GM12892 (cell line): Measurements from ENCODE around the gene TAF1C.

Source experiments
- POLR2A ChIP-seq: IDR thresholded peaks from 2 replicates; pipeline ENCODE4 v1.6.1; 2011; ENCODE audit warnings: low read depth, low read length, control low read depth
- POLR2AphosphoS5 ChIP-seq: IDR thresholded peaks from 2 replicates; pipeline ENCODE4 v1.6.1; 2011; ENCODE audit warnings: low read depth, low read length, control low read depth

DNA sequence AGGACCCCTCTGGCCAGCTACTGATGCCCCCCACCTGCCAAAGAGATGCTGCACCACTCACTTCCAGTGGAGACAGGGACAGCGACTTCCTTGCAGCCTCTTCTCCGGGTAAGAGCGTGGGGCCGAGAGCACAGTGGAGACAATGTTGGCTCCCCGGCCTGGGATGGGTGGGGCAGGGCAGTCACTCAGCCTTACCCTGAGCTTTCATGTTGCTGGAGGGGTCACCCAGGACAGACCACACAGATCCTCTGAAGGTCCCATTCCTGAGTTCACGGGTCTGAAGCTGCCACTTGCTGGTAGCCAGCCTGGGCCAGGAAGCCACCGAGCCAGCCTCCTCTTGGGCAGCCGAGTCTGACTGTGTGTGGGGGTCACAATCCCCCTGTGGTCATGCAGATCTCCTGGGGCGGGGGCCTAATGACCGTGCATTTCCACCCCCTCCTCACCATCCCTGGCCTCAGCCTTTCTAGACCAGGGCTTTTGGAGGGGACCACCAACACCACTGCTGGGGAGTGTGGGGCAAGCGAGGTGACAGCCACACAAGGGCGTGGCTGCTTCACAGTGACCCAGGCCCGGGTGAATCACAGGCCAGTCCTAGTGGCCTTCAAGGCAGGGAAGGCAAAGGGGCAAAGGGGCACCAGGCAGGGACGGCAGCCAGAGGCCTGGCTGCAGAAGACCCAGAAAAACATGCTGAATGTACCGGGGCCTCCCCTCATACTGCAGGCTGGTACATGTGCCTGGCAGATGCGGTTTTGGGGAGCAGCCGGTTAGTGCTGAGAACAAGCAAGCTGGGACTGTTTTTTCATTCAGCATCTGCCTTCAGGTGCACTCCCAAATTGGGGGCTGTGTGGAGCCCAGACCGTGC is 10.4 kb downstream of the TAF1C start:
- no peak; the same call in 1 of the 2 replicates for TF ChIP-seq POLR2A
- no peak for TF ChIP-seq POLR2AphosphoS5
